GM12874 (cell line): ENCODE results near the gene TNRC6A.

Experiments used
- TF ChIP-seq, protein P1 (sequence below): IDR thresholded peaks from 2 replicates; pipeline ENCODE4 v1.5.1; 2011; ENCODE audit warnings: low read depth, mild to moderate bottlenecking, control low read depth, low read length, moderate library complexity; ENCODE audit not compliant: insufficient read depth

Gene TNRC6A

DNA sequence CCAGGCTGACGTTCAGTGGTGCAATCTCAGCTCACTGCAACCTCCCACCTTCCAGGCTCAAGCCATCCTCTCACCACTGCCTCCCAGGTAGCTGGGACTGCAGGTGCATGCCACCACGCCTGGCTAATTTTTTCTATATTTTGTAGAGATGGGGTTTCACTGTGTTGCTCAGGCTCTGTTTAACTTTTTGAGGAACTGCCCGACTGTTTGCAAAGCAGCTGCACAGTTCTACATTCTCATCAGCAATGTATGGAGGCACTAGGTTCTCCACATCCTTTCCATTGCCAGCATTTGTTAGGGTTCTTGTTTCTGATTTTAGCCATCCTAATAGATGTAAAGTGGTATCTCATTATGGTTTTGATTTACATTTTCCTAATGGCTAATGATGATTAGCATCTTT lies 9.4 kb downstream of the TNRC6A start:
- TF ChIP-seq, protein P1, sequence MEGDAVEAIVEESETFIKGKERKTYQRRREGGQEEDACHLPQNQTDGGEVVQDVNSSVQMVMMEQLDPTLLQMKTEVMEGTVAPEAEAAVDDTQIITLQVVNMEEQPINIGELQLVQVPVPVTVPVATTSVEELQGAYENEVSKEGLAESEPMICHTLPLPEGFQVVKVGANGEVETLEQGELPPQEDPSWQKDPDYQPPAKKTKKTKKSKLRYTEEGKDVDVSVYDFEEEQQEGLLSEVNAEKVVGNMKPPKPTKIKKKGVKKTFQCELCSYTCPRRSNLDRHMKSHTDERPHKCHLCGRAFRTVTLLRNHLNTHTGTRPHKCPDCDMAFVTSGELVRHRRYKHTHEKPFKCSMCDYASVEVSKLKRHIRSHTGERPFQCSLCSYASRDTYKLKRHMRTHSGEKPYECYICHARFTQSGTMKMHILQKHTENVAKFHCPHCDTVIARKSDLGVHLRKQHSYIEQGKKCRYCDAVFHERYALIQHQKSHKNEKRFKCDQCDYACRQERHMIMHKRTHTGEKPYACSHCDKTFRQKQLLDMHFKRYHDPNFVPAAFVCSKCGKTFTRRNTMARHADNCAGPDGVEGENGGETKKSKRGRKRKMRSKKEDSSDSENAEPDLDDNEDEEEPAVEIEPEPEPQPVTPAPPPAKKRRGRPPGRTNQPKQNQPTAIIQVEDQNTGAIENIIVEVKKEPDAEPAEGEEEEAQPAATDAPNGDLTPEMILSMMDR, result no peak

DNA sequence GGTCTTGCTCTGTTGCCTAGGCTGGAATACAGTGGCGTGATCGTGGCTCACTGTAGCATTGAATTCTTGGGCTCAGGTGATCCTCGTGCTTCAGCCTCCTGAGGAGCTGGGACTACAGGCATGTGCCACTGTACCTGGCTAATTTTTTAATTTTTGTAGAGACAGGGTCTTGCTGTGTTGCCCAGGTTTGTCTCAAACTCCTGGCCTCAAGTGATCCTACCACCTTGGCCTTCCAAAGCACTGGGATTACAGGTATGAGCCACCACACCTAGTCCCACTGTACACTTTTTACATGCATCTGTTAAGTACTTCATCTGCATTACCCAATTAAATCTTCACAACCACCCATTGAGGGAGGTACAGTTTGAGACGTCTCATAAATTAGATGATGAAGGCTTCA lies 12.4 kb downstream of the TNRC6A start:
- TF ChIP-seq, protein P1, result no peak

DNA sequence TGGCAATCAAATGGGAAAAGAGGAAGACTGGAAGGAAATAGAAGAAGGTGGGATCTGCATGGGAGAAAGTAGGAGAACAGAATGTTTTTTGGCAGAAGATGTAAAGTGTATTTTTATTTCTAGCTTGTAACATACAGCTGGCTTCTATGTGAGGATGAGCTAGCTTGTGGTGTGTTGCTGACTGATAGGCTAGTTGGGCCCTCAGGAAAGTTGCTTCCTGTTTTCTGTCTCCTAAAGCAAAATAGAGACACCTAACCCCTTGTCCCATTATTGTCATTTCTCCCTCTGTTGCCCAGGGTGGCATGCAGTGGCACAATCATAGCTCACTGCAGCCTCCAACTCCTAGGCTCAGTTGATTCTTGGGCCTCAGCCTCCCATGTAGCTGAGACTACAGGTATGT lies 15.9 kb downstream of the TNRC6A start:
- TF ChIP-seq, protein P1, result no peak

DNA sequence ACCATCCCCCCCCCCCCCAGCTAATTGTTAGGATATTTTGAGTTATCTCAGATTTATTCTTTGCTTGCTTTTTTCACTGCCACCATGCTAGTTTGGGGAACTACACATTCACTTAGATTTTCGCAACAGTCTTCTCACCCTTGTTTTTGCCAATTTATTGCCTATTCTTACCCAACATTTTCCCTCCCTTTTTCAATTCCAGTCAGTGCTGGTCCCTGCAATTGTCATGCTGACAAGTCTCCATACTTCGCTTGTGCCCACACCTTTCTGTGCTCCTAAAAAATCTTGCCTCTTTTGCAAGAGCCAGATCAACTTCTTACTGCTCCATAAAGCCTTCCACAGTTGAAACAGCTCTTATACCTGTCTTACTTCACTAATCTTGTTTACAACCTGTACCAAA lies 16.3 kb downstream of the TNRC6A start:
- TF ChIP-seq, protein P1, result no peak

DNA sequence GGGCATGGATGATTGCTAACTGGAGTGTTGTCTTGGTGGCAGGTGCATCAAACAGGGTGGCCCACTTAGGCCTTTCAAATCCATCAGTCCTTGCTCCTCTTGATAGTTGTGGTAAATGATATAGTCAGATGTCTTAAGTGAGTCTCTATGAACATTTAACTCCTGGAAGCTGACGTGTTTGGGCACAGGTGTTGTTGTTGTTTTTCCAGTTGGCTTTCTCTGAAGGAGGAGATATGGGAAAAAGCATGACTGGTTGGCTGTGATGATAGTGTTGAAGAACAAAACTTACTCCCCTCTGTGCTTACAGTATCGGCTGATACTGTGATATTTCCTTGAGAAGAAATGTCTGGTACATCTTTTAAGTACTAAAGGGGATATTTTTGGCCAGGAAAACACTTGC lies 18.0 kb downstream of the TNRC6A start:
- TF ChIP-seq, protein P1, result no peak

DNA sequence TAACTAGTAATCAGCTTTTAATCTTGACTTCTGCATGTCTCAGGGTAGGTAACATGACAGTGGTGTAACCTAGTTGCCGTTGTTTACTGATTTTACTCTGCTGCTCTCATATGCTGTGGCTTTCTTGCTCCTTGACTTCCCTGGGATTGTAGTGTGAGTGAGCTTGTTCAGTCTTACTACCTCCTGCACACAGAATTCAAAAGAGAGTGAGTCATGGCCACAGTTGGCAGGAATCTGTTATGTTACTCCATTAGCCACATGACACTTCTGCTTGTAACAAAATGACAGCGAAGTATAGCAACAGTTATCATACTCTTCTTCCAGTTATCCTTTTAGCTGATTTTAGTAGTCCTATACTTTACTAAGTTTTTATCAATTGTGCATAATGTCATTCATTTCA lies 18.8 kb downstream of the TNRC6A start:
- TF ChIP-seq, protein P1, result no peak

DNA sequence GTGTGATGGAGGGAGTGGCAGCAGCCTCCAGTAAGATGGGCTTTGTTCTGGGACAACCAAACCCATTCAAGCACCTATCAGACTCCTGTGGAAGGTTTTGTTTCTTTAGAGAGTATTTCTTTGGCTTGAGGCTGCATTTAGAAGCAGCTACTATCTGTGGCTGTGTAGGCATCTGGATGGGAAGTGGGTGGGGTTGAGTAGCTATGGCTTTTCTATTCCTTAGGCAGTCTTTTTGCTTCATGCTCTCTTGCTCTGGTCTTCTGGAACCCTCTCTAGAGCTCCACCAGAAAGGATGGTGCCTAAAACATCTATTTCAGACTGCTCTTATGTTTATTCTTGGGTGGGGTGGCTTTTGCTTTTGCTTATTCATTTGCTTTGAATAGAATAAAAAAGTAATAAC lies 19.9 kb downstream of the TNRC6A start:
- TF ChIP-seq, protein P1, result no peak

DNA sequence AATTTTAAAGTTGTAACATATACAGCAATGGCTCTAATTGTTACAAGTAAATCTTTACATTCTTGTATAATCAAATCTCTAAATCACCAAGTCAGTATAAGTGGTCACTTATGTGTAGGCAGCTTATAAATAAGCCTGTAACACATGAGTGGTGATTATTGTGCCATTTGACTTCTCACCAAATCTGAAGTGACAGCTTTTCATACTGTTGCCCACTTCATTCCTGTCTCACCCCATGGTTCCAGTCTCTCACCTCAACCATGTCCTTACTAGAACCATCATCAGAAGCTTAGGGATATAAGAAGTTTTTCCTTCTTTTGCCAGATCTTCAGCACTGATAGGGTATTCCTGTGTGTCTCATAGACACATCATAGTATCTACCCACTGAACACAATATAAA lies 23.5 kb downstream of the TNRC6A start:
- TF ChIP-seq, protein P1, result no peak
